Stomach smooth muscle (tissue), 2 donors: ENCODE data around the gene FN1.
"Not testable (repeated sequence)": the region's sequence is repeated elsewhere in the genome, so short reads cannot be mapped to it uniquely, and the experiment has no call there.

ENCODE experiments used
- H3K27ac ChIP-seq: one replicate; pipeline ENCODE4 v1.7.0; 2013; ENCODE audit warnings: mild to moderate bottlenecking, low read length, inconsistent platforms
- H3K27me3 ChIP-seq, 2 donors: one replicate each; pipeline ENCODE4 v1.7.0; 2013; ENCODE audit warnings: low read length in 2 of 2; ENCODE audit not compliant: insufficient read depth in 2 of 2, control insufficient read depth in 1 of 2
- H3K36me3 ChIP-seq, 2 donors: one replicate each; pipeline ENCODE4 v1.7.0; 2013; ENCODE audit warnings: low read length in 2 of 2; ENCODE audit not compliant: control insufficient read depth in 2 of 2, insufficient read depth in 2 of 2
- H3K4me1 ChIP-seq: one replicate; pipeline ENCODE4 v1.7.0; 2013; ENCODE audit warnings: low read length; ENCODE audit not compliant: control insufficient read depth, insufficient read depth
- H3K4me3 ChIP-seq, 2 donors: one replicate each; pipeline ENCODE4 v1.7.0; 2013; ENCODE audit warnings: low read length in 2 of 2
- H3K9ac ChIP-seq, 2 donors: one replicate each; pipeline ENCODE4 v1.7.0; 2013; ENCODE audit warnings: low read length in 2 of 2, mild to moderate bottlenecking in 1 of 2
- H3K9me3 ChIP-seq, 2 donors: one replicate each; pipeline ENCODE4 v1.7.0; 2013; ENCODE audit warnings: low read length in 2 of 2; ENCODE audit not compliant: control insufficient read depth in 2 of 2
- donor health status: healthy.
- donor health status: Pancreatic carcinoma.

The FN1 gene

GRCh38 chr2:215411941-215412743, 23.7 kb downstream of the FN1 start:
- H3K36me3 ChIP-seq: peaks cover 51 to 58% of the 10 kb centered on the region in 2 donors
- no peaks in the 10 kb centered on the region for H3K4me1 ChIP-seq

GRCh38 chr2:215410932-215411285, 25.0 kb downstream of the FN1 start:
- no peaks in the 10 kb centered on the region for H3K9me3 ChIP-seq
- H3K27me3 ChIP-seq: no peaks in the 10 kb centered on the region
- no peak overlapping the region for H3K4me3 ChIP-seq
- H3K9ac ChIP-seq: no peak overlapping the region
- H3K4me1 ChIP-seq: no peaks in the 10 kb centered on the region
- H3K27ac ChIP-seq: no peak overlapping the region
- peaks cover 61 to 67% of the 10 kb centered on the region in 2 donors for H3K36me3 ChIP-seq

More at GRCh38 chr2:215411941-215412743, 23.7 kb downstream of the FN1 start:
- Histone ChIP-seq H3K27ac (no peak overlapping the region), H3K27me3 (no peaks in the 10 kb centered on the region), H3K4me3 (no peak overlapping the region), H3K9me3 (no peaks in the 10 kb centered on the region), H3K9ac (no peak overlapping the region)

DNA sequence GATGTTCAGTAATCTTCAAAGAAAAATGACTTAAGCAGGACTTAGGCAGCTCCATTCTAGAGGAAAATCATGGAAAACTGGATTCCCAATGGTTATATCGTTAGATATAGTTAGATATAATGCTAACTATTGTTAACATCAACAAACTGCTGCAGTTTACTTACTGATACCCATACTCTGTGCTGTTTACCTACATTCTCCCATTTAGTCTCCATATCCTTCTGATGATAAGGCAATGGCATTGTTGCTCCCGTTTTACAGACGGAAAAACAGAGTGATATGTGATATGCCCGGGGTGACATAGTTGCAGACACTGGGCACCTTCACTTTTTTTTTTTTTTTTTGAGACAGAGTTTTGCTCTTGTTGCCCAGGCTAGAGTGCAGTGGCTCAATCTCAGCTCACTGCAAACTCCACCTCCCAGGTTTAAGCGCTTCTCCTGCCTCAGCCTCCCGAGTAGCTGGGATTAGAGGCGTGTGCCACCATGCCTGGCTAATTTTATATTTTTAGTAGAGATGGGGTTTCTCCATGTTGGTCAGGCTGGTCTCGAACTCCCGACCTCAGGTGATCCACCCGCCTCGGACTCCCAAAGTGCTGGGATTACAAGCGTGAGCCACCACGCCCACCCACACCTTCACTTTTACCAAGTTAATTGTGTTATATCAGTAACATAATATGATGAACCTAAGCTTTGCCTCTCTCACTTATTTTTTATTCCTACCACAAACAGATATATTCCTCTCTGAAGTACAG, 25.5 kb downstream of the FN1 start:
- peaks cover 62 to 71% of the 10 kb centered on the region in 2 donors for H3K36me3 ChIP-seq
- H3K4me3 ChIP-seq, H3K9ac ChIP-seq, H3K27ac ChIP-seq, H3K4me1 ChIP-seq, H3K9me3 ChIP-seq, H3K27me3 ChIP-seq: not testable (repeated sequence)

DNA sequence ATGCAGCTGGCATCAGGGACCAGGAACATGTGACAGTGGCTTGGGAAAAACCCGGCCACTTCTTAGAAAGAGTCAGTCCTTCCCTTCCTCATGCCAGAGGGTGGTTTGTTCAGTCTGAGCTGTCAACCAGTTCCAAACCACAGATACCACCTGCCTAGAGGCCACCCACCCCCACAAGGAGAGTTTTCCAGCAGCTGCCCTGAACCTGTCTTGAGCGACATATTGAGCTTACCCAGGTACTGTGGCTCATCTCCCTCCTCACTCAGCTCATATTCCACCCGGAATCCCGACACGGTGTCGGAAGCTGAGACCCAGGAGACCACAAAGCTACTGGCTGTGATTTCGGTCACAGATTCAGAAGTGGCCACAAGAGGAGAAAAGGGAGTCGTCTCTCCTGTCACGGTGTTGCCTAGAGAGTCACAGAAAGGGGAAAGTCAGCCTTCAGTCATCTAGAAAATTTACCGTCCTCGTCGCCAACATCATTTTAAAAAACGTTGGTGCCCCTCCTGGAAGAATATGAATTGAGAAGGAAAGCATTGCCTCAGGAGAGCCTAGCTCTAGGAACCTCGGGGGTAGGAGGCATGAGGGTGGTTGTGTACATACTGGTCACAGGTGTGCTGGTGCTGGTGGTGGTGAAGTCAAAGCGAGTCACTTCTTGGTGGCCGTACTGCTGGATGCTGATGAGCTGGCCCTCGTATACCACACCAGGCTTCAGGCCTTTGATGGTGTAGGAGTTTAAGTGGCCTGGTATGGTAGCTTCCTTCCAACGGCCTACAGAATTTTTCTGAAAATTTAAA, 26.3 kb downstream of the FN1 start:
- Histone ChIP-seq H3K27ac (peak overlapping the region; percentile 26), H3K36me3 (peaks cover 61 to 76% of the 10 kb centered on the region in 2 donors), H3K9ac (no peak overlapping the region), H3K27me3 (no peaks in the 10 kb centered on the region), H3K4me1 (no peaks in the 10 kb centered on the region), H3K9me3 (no peaks in the 10 kb centered on the region), H3K4me3 (no peak overlapping the region)

DNA sequence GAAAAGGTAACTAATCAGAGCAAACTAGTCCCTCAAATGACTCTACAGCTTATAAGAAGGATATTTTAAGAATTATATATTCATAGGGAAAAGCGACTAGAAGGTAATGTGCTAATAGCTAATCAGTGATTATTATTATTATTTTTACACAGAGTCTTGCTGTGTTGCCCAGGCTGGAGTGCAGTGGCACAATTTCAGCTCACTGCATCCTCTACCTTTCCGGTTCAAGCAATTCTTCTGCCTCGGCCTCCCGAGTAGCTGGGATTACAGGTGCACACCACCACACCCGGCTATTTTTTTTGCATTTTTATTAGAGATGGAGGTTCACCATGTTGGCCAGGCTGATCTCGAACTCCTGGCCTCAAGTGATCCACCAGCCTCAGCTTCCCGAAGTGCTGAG, 27.4 kb downstream of the FN1 start:
- H3K36me3 ChIP-seq: peaks cover 60 to 70% of the 10 kb centered on the region in 2 donors
- not testable (repeated sequence) for H3K4me1 ChIP-seq, H3K27ac ChIP-seq, H3K27me3 ChIP-seq, H3K9ac ChIP-seq, H3K4me3 ChIP-seq, H3K9me3 ChIP-seq

- no peaks in the 10 kb centered on the region for H3K27me3 ChIP-seq
- no peak overlapping the region for H3K9ac ChIP-seq
- H3K36me3 ChIP-seq: peaks cover 56 to 65% of the 10 kb centered on the region in 2 donors
- no peak overlapping the region for H3K4me3 ChIP-seq
- no peak overlapping the region for H3K27ac ChIP-seq
- no peaks in the 10 kb centered on the region for H3K9me3 ChIP-seq
- no peaks in the 10 kb centered on the region for H3K4me1 ChIP-seq
Observed at GRCh38 chr2:215407590-215408264, 28.1 kb downstream of the FN1 start.

DNA sequence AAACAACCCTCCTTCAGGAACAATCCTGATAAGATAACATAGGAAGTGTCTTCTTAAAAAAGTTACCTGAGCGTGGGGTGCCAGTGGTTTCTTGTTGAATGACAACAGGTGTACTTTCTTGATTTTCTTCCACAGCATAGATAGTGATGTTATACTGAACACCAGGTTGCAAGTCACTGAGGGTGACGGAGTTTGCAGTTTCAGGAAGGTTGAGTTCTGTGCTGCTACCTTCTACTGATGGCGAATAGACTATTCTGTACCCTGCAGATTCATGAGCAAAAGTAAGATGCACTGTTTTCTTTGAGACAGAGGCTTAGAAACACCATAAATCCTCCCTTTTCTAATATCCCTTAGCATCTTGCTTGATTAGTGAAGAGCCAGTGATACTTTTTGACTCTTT, 28.8 kb downstream of the FN1 start:
- Histone ChIP-seq H3K36me3 (peaks cover 54 to 65% of the 10 kb centered on the region in 2 donors), H3K4me1 (no peaks in the 10 kb centered on the region), H3K27ac (no peak overlapping the region), H3K9me3 (no peaks in the 10 kb centered on the region), H3K27me3 (no peaks in the 10 kb centered on the region), H3K4me3 (no peak overlapping the region), H3K9ac (no peak overlapping the region)

- Histone ChIP-seq H3K4me1 (no peaks in the 10 kb centered on the region), H3K36me3 (peaks cover 53 to 64% of the 10 kb centered on the region in 2 donors), H3K9ac (no peak overlapping the region), H3K27me3 (no peaks in the 10 kb centered on the region), H3K27ac (no peak overlapping the region), H3K9me3 (no peaks in the 10 kb centered on the region), H3K4me3 (no peak overlapping the region)
Observed at GRCh38 chr2:215405722-215406581, 29.9 kb downstream of the FN1 start.

- Histone ChIP-seq H3K4me3 (no peak overlapping the region), H3K36me3 (peaks cover 43 to 51% of the 10 kb centered on the region in 2 donors), H3K27ac (no peak overlapping the region)
Observed at GRCh38 chr2:215404348-215405012, 31.4 kb downstream of the FN1 start.

More at GRCh38 chr2:215404348-215405012, 31.4 kb downstream of the FN1 start:
- Histone ChIP-seq H3K4me1 (no peaks in the 10 kb centered on the region), H3K27me3 (no peaks in the 10 kb centered on the region), H3K9ac (no peak overlapping the region), H3K9me3 (no peaks in the 10 kb centered on the region)
